GM06990 (cell line): Measurements from ENCODE around the gene GTPBP10.
"Not testable (repeated sequence)": the region's sequence is repeated elsewhere in the genome, so short reads cannot be mapped to it uniquely, and the experiment has no call there.

Source experiments
- DNase-seq: peaks from one replicate; pipeline ENCODE4 v3.0.0-alpha.2; 2011; ENCODE audit not compliant: insufficient read length; ENCODE audit errors: extremely low read depth
- H3K27me3 ChIP-seq: replicated peaks from 2 replicates; pipeline ENCODE4 v1.6.0; 2011; ENCODE audit warnings: low read length; ENCODE audit not compliant: control insufficient read depth, insufficient read depth
- H3K36me3 ChIP-seq: 2 replicates; pipeline ENCODE4 v1.5.1; 2011; ENCODE audit warnings: low read length; ENCODE audit not compliant: control insufficient read depth, insufficient read depth
- H3K4me3 ChIP-seq: replicated peaks from 2 replicates; pipeline ENCODE4 v1.5.1; 2011; ENCODE audit warnings: low read depth, mild to moderate bottlenecking, control low read depth, low read length
- TF ChIP-seq, protein P1 (sequence below): IDR thresholded peaks from 2 replicates; pipeline ENCODE4 v1.5.1; 2011; ENCODE audit warnings: low read length, control low read depth, mild to moderate bottlenecking, inconsistent platforms; ENCODE audit not compliant: insufficient read depth, poor library complexity, severe bottlenecking

Gene GTPBP10

GRCh38 chr7:90322837-90323236 lies 23.7 kb upstream of the GTPBP10 start:
- no peaks in the 10 kb centered on the region for H3K27me3 ChIP-seq
- TF ChIP-seq, protein P1, sequence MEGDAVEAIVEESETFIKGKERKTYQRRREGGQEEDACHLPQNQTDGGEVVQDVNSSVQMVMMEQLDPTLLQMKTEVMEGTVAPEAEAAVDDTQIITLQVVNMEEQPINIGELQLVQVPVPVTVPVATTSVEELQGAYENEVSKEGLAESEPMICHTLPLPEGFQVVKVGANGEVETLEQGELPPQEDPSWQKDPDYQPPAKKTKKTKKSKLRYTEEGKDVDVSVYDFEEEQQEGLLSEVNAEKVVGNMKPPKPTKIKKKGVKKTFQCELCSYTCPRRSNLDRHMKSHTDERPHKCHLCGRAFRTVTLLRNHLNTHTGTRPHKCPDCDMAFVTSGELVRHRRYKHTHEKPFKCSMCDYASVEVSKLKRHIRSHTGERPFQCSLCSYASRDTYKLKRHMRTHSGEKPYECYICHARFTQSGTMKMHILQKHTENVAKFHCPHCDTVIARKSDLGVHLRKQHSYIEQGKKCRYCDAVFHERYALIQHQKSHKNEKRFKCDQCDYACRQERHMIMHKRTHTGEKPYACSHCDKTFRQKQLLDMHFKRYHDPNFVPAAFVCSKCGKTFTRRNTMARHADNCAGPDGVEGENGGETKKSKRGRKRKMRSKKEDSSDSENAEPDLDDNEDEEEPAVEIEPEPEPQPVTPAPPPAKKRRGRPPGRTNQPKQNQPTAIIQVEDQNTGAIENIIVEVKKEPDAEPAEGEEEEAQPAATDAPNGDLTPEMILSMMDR, result no peak

DNA sequence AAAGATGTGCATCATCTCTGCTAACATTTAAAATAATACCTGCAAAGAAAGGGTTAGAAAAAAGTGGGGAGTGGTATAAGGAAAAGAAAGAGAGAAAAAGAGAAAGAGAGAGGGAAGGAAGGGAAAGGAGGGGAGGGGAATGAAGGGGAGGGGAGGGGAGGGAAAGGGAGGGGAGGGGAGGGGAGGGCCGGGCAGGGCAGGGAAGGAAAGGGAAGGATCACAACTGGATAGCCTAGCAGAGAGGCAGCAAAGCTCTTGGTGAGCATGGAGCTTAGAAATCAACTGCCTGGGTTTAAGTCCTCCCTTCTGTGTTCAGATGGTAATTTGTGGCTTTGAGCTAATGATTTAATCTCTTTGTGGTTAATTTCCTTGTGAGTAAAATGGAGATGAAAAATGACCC lies 20.0 kb upstream of the GTPBP10 start:
- DNase-seq, result no peak
- TF ChIP-seq, protein P1, result no peak
- Histone ChIP-seq H3K4me3 (no peak overlapping the region), H3K36me3 (no peaks in the 10 kb centered on the region), H3K27me3 (no peaks in the 10 kb centered on the region)

More at GRCh38 chr7:90322837-90323236, 23.7 kb upstream of the GTPBP10 start:
- no peaks in the 10 kb centered on the region for H3K36me3 ChIP-seq
- no peak for DNase-seq
- H3K4me3 ChIP-seq, result no peak overlapping the region

DNA sequence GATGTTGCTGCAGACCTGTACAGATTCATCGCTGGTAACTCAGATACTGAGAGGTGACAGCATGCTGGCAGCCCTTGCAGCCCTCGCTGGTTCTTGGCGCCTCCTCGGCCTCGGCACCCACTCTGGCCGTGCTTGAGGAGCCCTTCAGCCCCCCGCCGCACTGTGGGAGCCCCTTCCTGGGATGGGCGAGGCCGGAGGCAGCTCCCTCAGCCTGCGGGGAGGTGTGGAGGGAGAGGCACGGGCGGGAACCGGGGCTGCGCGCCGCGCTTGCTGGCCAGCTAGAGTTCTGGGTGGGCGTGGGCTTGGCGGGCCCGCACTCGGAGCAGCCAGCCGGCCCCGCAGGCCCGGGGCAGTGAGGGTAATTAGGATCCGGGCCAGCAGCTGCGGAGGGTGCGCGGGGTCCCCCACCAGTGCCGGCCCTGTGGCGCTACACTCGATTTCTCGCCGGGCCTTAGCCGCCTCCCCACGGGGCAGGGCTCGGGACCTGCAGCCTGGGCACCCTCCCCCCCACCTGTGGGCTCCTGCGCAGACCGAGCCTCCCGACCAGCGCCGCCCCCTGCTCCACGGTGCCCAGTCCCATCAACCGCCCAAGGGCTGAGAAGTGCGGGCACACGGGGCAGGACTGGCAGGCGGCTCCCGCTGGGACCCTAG lies 12.2 kb upstream of the GTPBP10 start:
- Histone ChIP-seq H3K36me3 (no peaks in the 10 kb centered on the region), H3K27me3 (no peaks in the 10 kb centered on the region), H3K4me3 (no peak overlapping the region)
- TF ChIP-seq, protein P1, result no peak
- no peak for DNase-seq

- not testable (repeated sequence) for H3K36me3 ChIP-seq, DNase-seq
Measured at GRCh38 chr7:90334926-90335325, 11.6 kb upstream of the GTPBP10 start.

DNA sequence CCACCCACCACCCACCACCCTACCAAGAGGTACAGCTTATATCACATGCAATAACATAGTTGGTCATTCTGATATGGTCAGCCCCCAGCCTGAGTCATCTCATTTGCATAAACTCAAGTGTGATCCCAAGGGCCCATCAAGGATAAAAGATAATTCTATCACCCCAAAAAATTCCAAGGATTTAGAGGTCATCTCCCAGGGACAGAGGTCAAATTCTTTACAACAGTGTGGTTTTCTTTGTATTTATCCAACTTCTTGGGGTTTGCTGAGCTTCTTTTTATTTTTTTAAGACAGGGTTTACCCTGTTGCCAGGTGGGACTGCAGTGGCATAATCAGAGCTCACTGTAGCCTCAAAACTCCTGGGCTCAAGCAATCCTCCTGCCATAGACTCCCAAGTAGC lies 9.4 kb upstream of the GTPBP10 start:
- no peak for DNase-seq
- H3K27me3 ChIP-seq, result no peaks in the 10 kb centered on the region
- H3K4me3 ChIP-seq, result no peak overlapping the region
- no peaks in the 10 kb centered on the region for H3K36me3 ChIP-seq
- TF ChIP-seq, protein P1, result no peak

More at GRCh38 chr7:90334926-90335325, 11.6 kb upstream of the GTPBP10 start:
- not testable (repeated sequence) for H3K4me3 ChIP-seq, H3K27me3 ChIP-seq

- Histone ChIP-seq H3K27me3 (no peaks in the 10 kb centered on the region), H3K36me3 (no peaks in the 10 kb centered on the region; the same call in 1 of the 2 replicates), H3K4me3 (no peak overlapping the region)
- TF ChIP-seq, protein P1, result no peak
- no peak for DNase-seq
Measured at GRCh38 chr7:90345016-90345415, 1.5 kb upstream of the GTPBP10 start.
